SK-N-SH treated with all-trans-retinoic acid at 6 μM for 48 hours (cell line): ENCODE results near the gene NEMF.
"Not testable (repeated sequence)": the region's sequence is repeated elsewhere in the genome, so short reads cannot be mapped to it uniquely, and the experiment has no call there.

Source experiments
- ARNTL ChIP-seq: fragments of 450-650 bp; formaldehyde crosslinking; IDR thresholded peaks from 2 replicates; pipeline ENCODE4 v1.5.0; 2020; ENCODE audit warnings: low read depth, mild to moderate bottlenecking, moderate library complexity, borderline replicate concordance
- SNAI2 ChIP-seq: fragments of 250-450 bp; sonication (Bioruptor Pico); IDR thresholded peaks from 2 replicates; pipeline ENCODE4 v1.5.0; 2020; ENCODE audit warnings: mild to moderate bottlenecking, moderate library complexity
- ZFP3 ChIP-seq: fragments of 250-450 bp; sonication (Bioruptor Pico); IDR thresholded peaks from 2 replicates; pipeline ENCODE4 v1.5.0; 2020; ENCODE audit warnings: mild to moderate bottlenecking, moderate library complexity
- ZNF565 ChIP-seq: fragments of 450-650 bp; formaldehyde crosslinking; conservative IDR thresholded peaks from 2 replicates; pipeline ENCODE4 v1.5.0; 2020; ENCODE audit warnings: low read depth, mild to moderate bottlenecking, moderate library complexity
- TF ChIP-seq, protein P1 (sequence below): fragments of 250-450 bp; sonication (Bioruptor Pico); IDR thresholded peaks from 2 replicates; pipeline ENCODE4 v1.8.0; 2020; ENCODE audit warnings: mild to moderate bottlenecking, moderate library complexity, borderline replicate concordance
- TF ChIP-seq, protein P2 (sequence below): fragments of 250-450 bp; sonication (Bioruptor Pico); IDR thresholded peaks from 2 replicates; pipeline ENCODE4 v1.5.1; 2021; ENCODE audit warnings: mild to moderate bottlenecking, moderate library complexity

GRCh38 chr14:49896272-49896671 is 43.7 kb upstream of the NEMF start:
- TF ChIP-seq ARNTL (CRISPR knock-in tag); ZFP3 (CRISPR knock-in tag); ZNF565 (CRISPR knock-in tag); SNAI2: not testable (repeated sequence)
- TF ChIP-seq, protein P1, sequence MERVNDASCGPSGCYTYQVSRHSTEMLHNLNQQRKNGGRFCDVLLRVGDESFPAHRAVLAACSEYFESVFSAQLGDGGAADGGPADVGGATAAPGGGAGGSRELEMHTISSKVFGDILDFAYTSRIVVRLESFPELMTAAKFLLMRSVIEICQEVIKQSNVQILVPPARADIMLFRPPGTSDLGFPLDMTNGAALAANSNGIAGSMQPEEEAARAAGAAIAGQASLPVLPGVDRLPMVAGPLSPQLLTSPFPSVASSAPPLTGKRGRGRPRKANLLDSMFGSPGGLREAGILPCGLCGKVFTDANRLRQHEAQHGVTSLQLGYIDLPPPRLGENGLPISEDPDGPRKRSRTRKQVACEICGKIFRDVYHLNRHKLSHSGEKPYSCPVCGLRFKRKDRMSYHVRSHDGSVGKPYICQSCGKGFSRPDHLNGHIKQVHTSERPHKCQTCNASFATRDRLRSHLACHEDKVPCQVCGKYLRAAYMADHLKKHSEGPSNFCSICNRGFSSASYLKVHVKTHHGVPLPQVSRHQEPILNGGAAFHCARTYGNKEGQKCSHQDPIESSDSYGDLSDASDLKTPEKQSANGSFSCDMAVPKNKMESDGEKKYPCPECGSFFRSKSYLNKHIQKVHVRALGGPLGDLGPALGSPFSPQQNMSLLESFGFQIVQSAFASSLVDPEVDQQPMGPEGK (CRISPR knock-in tag): not testable (repeated sequence)
- TF ChIP-seq, protein P2, sequence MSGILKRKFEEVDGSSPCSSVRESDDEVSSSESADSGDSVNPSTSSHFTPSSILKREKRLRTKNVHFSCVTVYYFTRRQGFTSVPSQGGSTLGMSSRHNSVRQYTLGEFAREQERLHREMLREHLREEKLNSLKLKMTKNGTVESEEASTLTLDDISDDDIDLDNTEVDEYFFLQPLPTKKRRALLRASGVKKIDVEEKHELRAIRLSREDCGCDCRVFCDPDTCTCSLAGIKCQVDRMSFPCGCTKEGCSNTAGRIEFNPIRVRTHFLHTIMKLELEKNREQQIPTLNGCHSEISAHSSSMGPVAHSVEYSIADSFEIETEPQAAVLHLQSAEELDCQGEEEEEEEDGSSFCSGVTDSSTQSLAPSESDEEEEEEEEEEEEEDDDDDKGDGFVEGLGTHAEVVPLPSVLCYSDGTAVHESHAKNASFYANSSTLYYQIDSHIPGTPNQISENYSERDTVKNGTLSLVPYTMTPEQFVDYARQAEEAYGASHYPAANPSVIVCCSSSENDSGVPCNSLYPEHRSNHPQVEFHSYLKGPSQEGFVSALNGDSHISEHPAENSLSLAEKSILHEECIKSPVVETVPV: not testable (repeated sequence)
